Stimulated activated CD8-positive, alpha-beta memory T cell treated with anti-CD3 and anti-CD28 coated beads, Interleukin-4, amount 100 ng/mL, for 4 hours (primary cell): ENCODE measurements around the gene TULP1.
"Not testable (repeated sequence)": the region's sequence is repeated elsewhere in the genome, so short reads cannot be mapped to it uniquely, and the experiment has no call there.

ENCODE experiments used
- DNase-seq, 2 donors: peaks; one replicate each; pipeline ENCODE4 v3.0.0-alpha.2; 2020; ENCODE audit warnings: low read depth in 2 of 2, low spot score in 1 of 2

The TULP1 gene

GRCh38 chr6:35522151-35522550 lies 9.5 kb upstream of the TULP1 start:
- no peak for DNase-seq

- DNase-seq, result no peak
Observed at GRCh38 chr6:35521235-35521634, 8.5 kb upstream of the TULP1 start.

GRCh38 chr6:35519313-35520015 lies 6.8 kb upstream of the TULP1 start:
- no peak for DNase-seq

GRCh38 chr6:35518566-35519312 lies 6.0 kb upstream of the TULP1 start:
- DNase-seq, result no peak

- not testable (repeated sequence) for DNase-seq
Observed at GRCh38 chr6:35517978-35518377, 5.3 kb upstream of the TULP1 start.

GRCh38 chr6:35516712-35517111 lies 4.0 kb upstream of the TULP1 start:
- no peak for DNase-seq

- not testable (repeated sequence) for DNase-seq
Observed at GRCh38 chr6:35515939-35516338, 3.2 kb upstream of the TULP1 start.

GRCh38 chr6:35514587-35514986 lies 1.9 kb upstream of the TULP1 start:
- DNase-seq, result no peak

GRCh38 chr6:35512006-35512405 lies 690 bp downstream of the TULP1 start:
- no peak for DNase-seq

- no peak for DNase-seq
Observed at GRCh38 chr6:35511562-35511941, 1.1 kb downstream of the TULP1 start.

GRCh38 chr6:35510916-35511561 lies 1.7 kb downstream of the TULP1 start:
- DNase-seq, result no peak

GRCh38 chr6:35508542-35508941 lies 4.2 kb downstream of the TULP1 start:
- DNase-seq, result no peak

- DNase-seq, result no peak
Observed at GRCh38 chr6:35508027-35508426, 4.7 kb downstream of the TULP1 start.

GRCh38 chr6:35507221-35507620 lies 5.5 kb downstream of the TULP1 start:
- DNase-seq, result no peak

- no peak for DNase-seq
Observed at GRCh38 chr6:35506536-35506935, 6.2 kb downstream of the TULP1 start.

GRCh38 chr6:35505999-35506412 lies 6.7 kb downstream of the TULP1 start:
- no peak for DNase-seq

GRCh38 chr6:35503534-35503933 lies 9.2 kb downstream of the TULP1 start:
- no peak for DNase-seq

GRCh38 chr6:35501784-35502183 lies 10.9 kb downstream of the TULP1 start:
- no peak for DNase-seq

- no peak for DNase-seq
Observed at GRCh38 chr6:35500782-35501181, 11.9 kb downstream of the TULP1 start.

- DNase-seq, result no peak
Observed at GRCh38 chr6:35499372-35499771, 13.3 kb downstream of the TULP1 start.

GRCh38 chr6:35498422-35499067 lies 14.2 kb downstream of the TULP1 start:
- DNase-seq, result no peak
